ENCODE results near the gene FAM78A. TPM values are rescaled to one million over a fixed set of nuclear protein-coding genes. Genes with fewer than 3 reads are reported as not detected.

The FAM78A gene
- total RNA-seq, 1 experiment from 2014 or later = 1.3 TPM

- no TSS peak for BruUV-seq (replicated peaks)
- intact Hi-C loops (cut with micrococcal nuclease; ENCODE audit: unreplicated experiment) = no loop called here
- no peaks in the 10 kb centered on the region for H3K36me3 ChIP-seq (ENCODE audit: low read depth)
- no peak overlapping the region for H2AFZ ChIP-seq
- TF ChIP-seq CTCF (conservative IDR thresholded peaks at IDR 0.05) (no peak), EZH2 (IDR thresholded peaks at IDR 0.05; ENCODE audit: low read depth) (no peak)
- ChIA-PET CTCF (no interaction called here), POLR2A (ENCODE audit: unreplicated experiment) (no interaction called here)
- no peaks in the 10 kb centered on the region for H3K79me2 ChIP-seq (ENCODE audit: low read depth)
- DNase-seq = no peak
- peaks cover 23% of the 10 kb centered on the region for H3K4me1 ChIP-seq (replicated peaks; ENCODE audit: insufficient read depth)
- no peak overlapping the region for H3K4me3 ChIP-seq
- H3K27ac ChIP-seq = no peak overlapping the region
- H4K20me1 ChIP-seq (ENCODE audit: insufficient read depth) = no peaks in the 10 kb centered on the region
- no peaks in the 10 kb centered on the region for H3K9me2 ChIP-seq (ENCODE audit: insufficient read depth)
- no peaks in the 10 kb centered on the region for H3K27me3 ChIP-seq (ENCODE audit: insufficient read depth, low read depth)
- H3K9me3 ChIP-seq (ENCODE audit: insufficient read depth, low read depth) = no peaks in the 10 kb centered on the region
- peaks cover 10% of the 10 kb centered on the region; the same call in 1 of the 2 replicates for H3F3A ChIP-seq (ENCODE audit: insufficient read depth, low read depth)
- H3K4me2 ChIP-seq = no peak overlapping the region
Measured at GRCh38 chr9:131318231-131319085, 42.1 kb upstream of the FAM78A start.

GRCh38 chr9:131312822-131313770 is 36.8 kb upstream of the FAM78A start:
- peak; percentile 75 to 88 for DNase-seq
- TF ChIP-seq EZH2 (IDR thresholded peaks at IDR 0.05; ENCODE audit: low read depth) = no peak
- no peak for TF ChIP-seq CTCF (conservative IDR thresholded peaks at IDR 0.05)
- H3K4me1 ChIP-seq (replicated peaks; ENCODE audit: insufficient read depth) = peaks cover 37% of the 10 kb centered on the region
- no peak overlapping the region for H2AFZ ChIP-seq
- no peaks in the 10 kb centered on the region for H3K9me3 ChIP-seq (ENCODE audit: insufficient read depth, low read depth)
- no peak overlapping the region for H3K4me3 ChIP-seq
- POLR2A ChIA-PET (ENCODE audit: unreplicated experiment) = interaction anchor here (0.6 kb wide), 1 partner anchor 12 kb away, joined by 4 read pairs; no protein-coding TSS in a partner anchor
- no peaks in the 10 kb centered on the region for H3K27me3 ChIP-seq (ENCODE audit: insufficient read depth, low read depth)
- H3F3A ChIP-seq (ENCODE audit: insufficient read depth, low read depth) = peaks cover 24% of the 10 kb centered on the region; the same call in 1 of the 2 replicates
- no peaks in the 10 kb centered on the region for H4K20me1 ChIP-seq (ENCODE audit: insufficient read depth)
- H3K9me2 ChIP-seq (ENCODE audit: insufficient read depth) = no peaks in the 10 kb centered on the region
- H3K4me2 ChIP-seq = peak overlapping the region; percentile 69
- CTCF ChIA-PET = no interaction called here
- H3K79me2 ChIP-seq (ENCODE audit: low read depth) = no peaks in the 10 kb centered on the region
- H3K27ac ChIP-seq = peak overlapping the region; percentile 71
- no TSS peak for BruUV-seq (replicated peaks)
- intact Hi-C loops (cut with micrococcal nuclease; ENCODE audit: unreplicated experiment) = loop anchor here (2.0 kb wide), 1 partner anchor 16 kb away; no protein-coding TSS in a partner anchor
- H3K36me3 ChIP-seq (ENCODE audit: low read depth) = no peaks in the 10 kb centered on the region

- H3K9me3 ChIP-seq (ENCODE audit: insufficient read depth, low read depth) = no peaks in the 10 kb centered on the region
- TF ChIP-seq CTCF (conservative IDR thresholded peaks at IDR 0.05) = no peak
- TF ChIP-seq EZH2 (IDR thresholded peaks at IDR 0.05; ENCODE audit: low read depth) = no peak
- no peaks in the 10 kb centered on the region for H3K27me3 ChIP-seq (ENCODE audit: insufficient read depth, low read depth)
- ChIA-PET POLR2A (ENCODE audit: unreplicated experiment) (interaction anchor here (0.7 kb wide), 1 partner anchor 10 kb away, joined by 21 read pairs; no protein-coding TSS in a partner anchor), CTCF (no interaction called here)
- no peak for DNase-seq
- H4K20me1 ChIP-seq (ENCODE audit: insufficient read depth) = no peaks in the 10 kb centered on the region
- no peaks in the 10 kb centered on the region for H3K36me3 ChIP-seq (ENCODE audit: low read depth)
- peaks cover 24% of the 10 kb centered on the region; the same call in 1 of the 2 replicates for H3F3A ChIP-seq (ENCODE audit: insufficient read depth, low read depth)
- H3K4me3 ChIP-seq = no peak overlapping the region
- no TSS peak for BruUV-seq (replicated peaks)
- H3K27ac ChIP-seq = peak overlapping the region; percentile 71
- H3K9me2 ChIP-seq (ENCODE audit: insufficient read depth) = no peaks in the 10 kb centered on the region
- intact Hi-C loops (cut with micrococcal nuclease; ENCODE audit: unreplicated experiment) = loop anchor here (2.0 kb wide), 1 partner anchor 17 kb away; no protein-coding TSS in a partner anchor
- H2AFZ ChIP-seq = no peak overlapping the region
- peaks cover 30% of the 10 kb centered on the region for H3K4me1 ChIP-seq (replicated peaks; ENCODE audit: insufficient read depth)
- no peak overlapping the region; the same call in 1 of the 2 replicates for H3K4me2 ChIP-seq
- H3K79me2 ChIP-seq (ENCODE audit: low read depth) = no peaks in the 10 kb centered on the region
Measured at GRCh38 chr9:131312246-131312645, 35.9 kb upstream of the FAM78A start.

Measured in PC-9 (cell line).